Medulla oblongata (tissue), 1 donor: ENCODE measurements around the gene NOL6.

Source experiments
- DNase-seq: peaks from one replicate; pipeline ENCODE4 v3.0.0-alpha.2; 2015; ENCODE audit errors: extremely low spot score

NOL6 gene

GRCh38 chr9:33450621-33451146 is 23.0 kb downstream of the NOL6 start:
- no peak for DNase-seq

- no peak for DNase-seq
Measured at GRCh38 chr9:33449715-33450114, 24.0 kb downstream of the NOL6 start.

DNA sequence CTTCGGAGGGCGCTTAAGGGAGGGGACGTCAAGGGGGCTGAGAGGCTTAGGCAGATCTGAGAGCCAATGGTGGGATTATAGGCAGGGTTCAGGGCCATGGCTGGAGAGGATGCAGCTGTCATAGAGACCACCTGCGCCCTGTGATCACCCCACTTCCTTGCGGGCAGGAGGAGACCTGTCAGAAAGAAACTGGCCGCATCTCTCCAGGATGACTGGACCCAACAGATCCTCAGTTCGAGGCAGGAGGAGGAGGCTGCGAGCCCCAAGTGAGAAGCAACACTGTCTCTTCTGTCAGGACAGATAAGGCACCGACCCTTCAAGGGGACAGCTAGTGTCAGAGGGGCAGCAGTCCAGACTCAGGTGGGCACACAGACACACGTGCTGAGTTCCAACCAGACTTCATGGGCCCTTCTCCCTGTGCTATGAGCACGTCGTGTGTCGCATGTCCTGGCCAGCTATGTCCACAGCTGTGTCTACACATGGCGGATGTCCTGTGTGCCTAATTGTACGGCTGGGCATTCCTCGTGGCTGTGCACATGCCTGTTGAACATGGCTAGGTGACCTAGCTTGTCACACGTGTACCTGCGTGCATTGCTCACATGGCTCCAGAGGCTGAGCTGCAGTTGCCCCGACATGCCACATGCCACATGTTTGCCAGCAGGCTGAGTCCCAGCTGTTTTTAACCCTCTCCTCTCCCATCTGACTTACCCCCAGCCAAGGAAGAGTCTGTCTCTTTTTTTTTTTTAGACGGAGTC is 25.7 kb downstream of the NOL6 start:
- DNase-seq = no peak

DNA sequence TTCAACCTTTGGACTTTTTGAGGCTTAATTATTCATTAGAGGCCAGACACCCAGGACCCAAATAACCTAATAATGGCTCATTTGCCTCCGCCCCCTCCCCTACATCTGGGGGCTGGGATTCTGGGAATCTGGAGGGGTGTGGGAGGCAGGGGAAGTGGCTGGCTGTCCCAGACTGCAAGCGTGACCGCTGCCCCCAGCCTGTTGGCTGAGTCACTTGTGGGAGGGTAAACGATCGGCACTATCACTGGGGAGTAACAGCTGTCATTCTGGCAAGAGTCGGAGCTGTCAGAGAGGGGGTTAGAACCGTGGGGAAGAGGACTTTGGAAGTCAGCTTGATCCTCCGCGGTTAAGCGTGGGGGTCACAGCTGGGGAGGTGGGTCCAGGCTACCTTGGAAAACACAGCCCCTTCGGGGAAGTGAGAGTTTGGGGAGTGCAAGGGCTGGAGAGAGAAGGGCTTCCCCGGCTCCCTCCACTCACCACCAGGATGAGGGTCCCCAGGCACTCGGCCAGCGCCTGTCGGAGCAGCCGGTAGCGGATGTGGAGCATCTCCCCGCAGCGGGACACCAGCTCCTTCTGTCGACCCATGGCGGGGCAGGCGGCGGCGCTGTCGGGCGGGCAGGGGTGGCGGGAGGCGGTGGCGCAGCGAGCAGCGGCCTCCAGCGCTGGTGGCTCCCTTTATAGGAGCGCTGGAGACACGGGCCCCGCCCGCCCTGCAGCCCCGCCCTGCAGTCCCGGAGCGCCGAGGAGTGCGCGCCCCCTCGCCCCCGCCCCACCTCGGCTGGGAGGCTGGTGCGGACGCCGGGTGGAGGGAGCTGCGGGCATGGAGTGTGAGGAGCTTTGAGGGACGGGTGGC is 26.6 kb downstream of the NOL6 start, which contains the start of gene AQP3:
Gene AQP3, minus strand, starts transcription at position 648 of the 853 bp plus-strand sequence. Its CDS starts 63 bp downstream, at position 585.
- DNase-seq = peak; percentile 19

GRCh38 chr9:33446240-33446945 is 27.3 kb downstream of the NOL6 start:
- DNase-seq = no peak

- DNase-seq = no peak
Measured at GRCh38 chr9:33445389-33446239, 28.1 kb downstream of the NOL6 start.

GRCh38 chr9:33443464-33444154 is 30.1 kb downstream of the NOL6 start:
- DNase-seq = no peak

GRCh38 chr9:33443047-33443446 is 30.7 kb downstream of the NOL6 start:
- DNase-seq = no peak

- DNase-seq = no peak
Measured at GRCh38 chr9:33442125-33442524, 31.6 kb downstream of the NOL6 start.

DNA sequence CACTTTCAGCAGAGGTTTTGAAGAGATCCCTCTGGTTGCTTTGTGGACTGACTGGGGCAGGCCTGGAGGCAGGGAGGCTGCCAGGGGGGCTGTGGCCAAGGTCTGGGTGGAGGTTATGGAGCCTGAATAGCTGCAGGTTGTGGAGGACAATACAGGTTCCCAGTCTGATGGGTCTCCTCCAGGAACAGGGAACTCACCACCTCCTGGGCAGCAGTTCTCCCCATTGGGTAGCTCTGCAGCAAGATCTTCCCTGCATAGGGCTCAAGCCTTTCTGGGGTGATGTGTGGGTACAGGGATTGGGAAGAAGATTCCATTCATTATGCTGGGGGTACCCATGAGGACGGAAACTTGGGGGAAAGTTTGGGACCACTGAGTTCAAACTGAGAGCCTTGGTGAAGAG is 33.1 kb downstream of the NOL6 start:
- DNase-seq = no peak

- DNase-seq = no peak
Measured at GRCh38 chr9:33440204-33440603, 33.5 kb downstream of the NOL6 start.

DNA sequence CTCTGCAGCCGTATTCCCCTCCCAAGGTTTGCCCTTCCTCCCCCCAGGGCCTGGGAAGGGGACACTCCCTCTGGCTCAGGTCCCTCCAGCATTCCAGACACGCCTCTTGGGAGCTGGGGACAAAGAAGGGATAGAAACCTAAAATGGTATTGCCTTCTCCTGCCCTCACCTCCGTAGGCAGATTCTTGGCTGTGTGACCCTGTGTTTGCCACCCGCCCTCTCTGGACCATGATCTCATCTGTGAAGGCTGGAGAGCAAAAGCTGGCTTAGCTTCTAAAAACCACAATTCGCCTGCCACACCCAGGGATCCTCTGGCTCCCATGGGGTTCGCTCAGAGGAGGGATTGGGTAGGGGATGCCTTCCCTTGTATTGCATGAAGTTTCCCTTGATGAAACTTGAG is 34.0 kb downstream of the NOL6 start:
- no peak for DNase-seq

DNA sequence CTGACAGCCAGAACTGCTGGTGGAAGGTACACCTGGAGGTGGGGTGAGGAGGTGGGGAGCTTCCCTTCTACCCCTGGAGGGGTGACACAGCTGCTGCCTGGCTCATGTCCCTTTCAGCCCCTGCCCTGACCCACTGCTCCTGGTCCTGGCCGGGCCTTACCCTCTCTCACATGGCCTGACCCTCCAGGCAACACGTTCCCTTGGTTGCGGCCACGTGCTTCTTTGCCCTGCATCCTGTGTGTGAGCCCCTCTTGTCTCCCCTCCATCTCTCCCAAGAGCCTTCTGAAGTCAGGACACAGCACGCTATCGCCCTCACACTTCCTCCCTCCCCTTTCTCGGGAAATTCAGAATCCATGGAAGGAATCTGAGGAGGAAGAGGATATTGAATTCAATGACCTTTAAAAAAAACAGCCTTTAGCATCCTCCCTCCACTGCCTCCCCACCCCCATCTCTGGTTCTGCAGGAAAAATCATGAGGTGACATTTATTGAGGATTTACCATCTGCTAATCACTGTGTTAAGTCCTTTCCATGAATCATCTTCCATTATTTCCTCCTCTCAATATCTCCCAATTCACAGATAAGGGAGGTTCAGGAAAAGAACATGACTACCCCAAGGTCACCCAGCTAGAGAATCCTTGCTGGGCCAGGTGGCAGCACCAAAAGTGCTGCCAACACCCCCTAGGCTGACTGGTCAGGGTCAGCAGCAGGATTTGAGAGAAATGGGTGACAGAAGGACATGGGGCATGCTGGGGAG is 34.6 kb downstream of the NOL6 start:
- DNase-seq = no peak

DNA sequence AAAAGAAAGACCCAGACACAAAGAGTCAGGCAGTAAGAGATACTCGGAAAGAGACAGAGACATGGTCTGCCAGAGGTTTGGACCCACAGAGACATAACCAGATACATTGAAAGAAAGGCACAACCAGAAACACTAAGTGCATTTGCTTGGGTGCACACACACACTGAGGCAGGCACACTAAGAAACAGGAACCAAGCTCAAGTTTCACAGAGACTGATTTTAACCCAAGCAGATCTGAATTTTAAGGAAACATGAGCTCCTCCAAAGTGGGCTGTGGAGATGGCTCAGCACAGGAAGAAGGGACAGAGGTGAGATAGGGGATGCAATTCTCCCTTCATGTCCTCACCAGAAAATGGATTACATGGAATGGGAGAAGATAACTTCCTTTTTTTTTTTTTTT is 35.8 kb downstream of the NOL6 start:
- no peak for DNase-seq

DNA sequence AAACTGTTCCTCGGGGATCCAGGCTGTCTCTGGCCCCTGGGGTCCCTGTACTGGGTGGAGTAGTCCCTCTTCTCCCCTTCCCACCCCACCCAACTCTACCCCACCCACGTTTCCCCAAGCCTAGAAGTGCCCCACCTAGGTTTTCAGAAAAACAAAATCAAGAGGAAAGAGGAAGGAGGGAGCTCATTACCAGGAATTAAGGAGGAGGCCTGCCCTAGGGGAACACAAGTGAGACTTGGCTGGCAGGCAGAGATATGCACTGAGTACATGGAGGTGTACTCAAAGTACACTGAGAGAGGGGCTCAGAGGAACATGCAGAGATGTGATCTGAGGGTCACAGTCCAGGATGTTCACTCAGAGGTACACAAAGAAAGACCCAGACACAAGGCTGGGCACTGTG is 36.5 kb downstream of the NOL6 start:
- DNase-seq = no peak

DNA sequence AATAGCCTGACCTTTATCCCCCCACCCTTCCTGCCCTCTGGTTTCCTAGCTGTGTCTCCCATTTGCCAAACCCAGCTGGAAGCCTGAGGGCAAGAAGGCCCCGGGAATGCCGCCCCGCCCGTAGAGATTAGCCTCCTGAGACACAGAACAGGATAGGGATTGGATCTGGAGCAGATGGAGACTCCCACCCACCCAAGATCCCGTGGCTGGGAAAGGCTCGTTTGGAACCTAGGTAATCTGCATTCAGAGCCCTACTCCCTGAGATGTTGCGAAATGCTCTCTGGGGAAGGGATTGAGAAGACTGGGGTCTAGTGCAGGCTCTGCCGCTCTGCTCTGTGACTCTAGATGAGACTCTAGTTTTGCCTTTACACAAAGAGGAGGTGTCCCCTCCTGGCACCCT is 37.3 kb downstream of the NOL6 start:
- no peak for DNase-seq

GRCh38 chr9:33435821-33436277 is 37.9 kb downstream of the NOL6 start:
- DNase-seq = no peak

- no peak for DNase-seq
Measured at GRCh38 chr9:33434317-33435105, 39.2 kb downstream of the NOL6 start.

DNA sequence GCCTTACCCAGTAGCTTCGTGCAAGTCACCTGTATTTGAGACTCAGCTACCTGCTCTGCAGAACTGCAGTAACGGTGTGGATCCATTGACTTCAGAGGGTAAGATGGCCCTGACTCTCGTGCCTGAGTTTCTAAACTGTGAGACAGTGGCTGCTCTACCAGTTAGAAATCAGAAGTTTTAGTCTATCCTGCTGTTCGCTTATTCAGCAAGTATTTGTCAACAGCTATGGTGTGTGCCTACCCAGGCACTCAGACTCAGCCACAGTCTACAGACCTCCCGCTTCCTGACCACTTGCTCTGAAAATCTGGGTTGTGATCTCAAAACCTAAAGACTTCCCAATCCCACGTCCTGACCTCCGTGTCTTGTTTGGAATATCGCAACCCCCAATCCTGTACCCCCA is 39.9 kb downstream of the NOL6 start:
- no peak for DNase-seq
